CD14-positive monocyte (primary cell): Measurements from ENCODE around the gene RAB20. TPM values are rescaled to one million over a fixed set of nuclear protein-coding genes. Genes with fewer than 3 reads are reported as not detected.

ENCODE experiments used
- DNase-seq, 3 donors: peaks; one replicate each; pipeline ENCODE4 v3.0.0-alpha.2; 2011 to 2022
- H2AFZ ChIP-seq: 2 replicates; pipeline ENCODE4 v1.6.0; 2012; ENCODE audit warnings: mild to moderate bottlenecking, low read depth, low read length, inconsistent platforms; ENCODE audit not compliant: insufficient read depth, poor library complexity, severe bottlenecking
- H3K27ac ChIP-seq, 2 donors: 1 replicate in 1 of 2; 2 replicates in 1 of 2; pipeline ENCODE4 v1.5.1; 2012 to 2013; ENCODE audit warnings: low read length in 2 of 2, control low read depth in 1 of 2, inconsistent platforms in 1 of 2, low read depth in 1 of 2, mild to moderate bottlenecking in 1 of 2
- H3K27me3 ChIP-seq, 2 donors: one replicate each; pipeline versions ENCODE4 v1.6.0 to v1.6.1; 2011 to 2013; ENCODE audit warnings: low read length in 2 of 2; ENCODE audit not compliant: control insufficient read depth in 2 of 2, insufficient read depth in 2 of 2
- H3K36me3 ChIP-seq, 2 donors: replicated peaks in 1 of 2; 1 replicate in 1 of 2; 2 replicates in 1 of 2; pipeline versions ENCODE4 v1.5.1 to v1.6.1; 2012 to 2013; ENCODE audit warnings: low read length in 2 of 2, control low read depth in 1 of 2, inconsistent platforms in 1 of 2, mild to moderate bottlenecking in 1 of 2; ENCODE audit not compliant: insufficient read depth in 2 of 2, control insufficient read depth in 1 of 2
- H3K4me1 ChIP-seq, 2 donors: 1 replicate in 1 of 2; 2 replicates in 1 of 2; pipeline versions ENCODE4 v1.5.1 to v1.6.1; 2012 to 2013; ENCODE audit warnings: low read length in 2 of 2, control low read depth in 1 of 2, inconsistent platforms in 1 of 2, mild to moderate bottlenecking in 1 of 2, moderate library complexity in 1 of 2; ENCODE audit not compliant: insufficient read depth in 2 of 2, control insufficient read depth in 1 of 2
- H3K4me2 ChIP-seq: replicated peaks from 2 replicates; pipeline ENCODE3; 2012; ENCODE audit warnings: low read length, moderate library complexity, mild to moderate bottlenecking; ENCODE audit not compliant: poor library complexity, severe bottlenecking; ENCODE audit errors: extremely low read depth
- H3K4me3 ChIP-seq, 3 experiments: fragments of 200-600 bp in 1 of 3; sonication (generic) in 1 of 3; replicated peaks in 1 of 3; 1 replicate in 2 of 3; 2 replicates in 1 of 3; pipeline ENCODE4 v1.5.1; 2011 to 2013; ENCODE audit warnings: low read length in 3 of 3, mild to moderate bottlenecking in 3 of 3, control low read depth in 2 of 3, low read depth in 2 of 3, inconsistent platforms in 1 of 3, moderate library complexity in 1 of 3
- H3K79me2 ChIP-seq: 2 replicates; pipeline ENCODE4 v1.6.0; 2012; ENCODE audit warnings: mild to moderate bottlenecking, control low read depth, inconsistent platforms, low read length, moderate library complexity; ENCODE audit not compliant: insufficient read depth
- H3K9ac ChIP-seq: 2 replicates; pipeline ENCODE4 v1.6.0; 2017; ENCODE audit warnings: low read length, mild to moderate bottlenecking; ENCODE audit not compliant: insufficient read depth, poor library complexity, severe bottlenecking
- H3K9me3 ChIP-seq, 2 donors: replicated peaks in 1 of 2; 1 replicate in 1 of 2; 2 replicates in 1 of 2; pipeline versions ENCODE4 v1.5.1 to v1.6.1; 2012 to 2013; ENCODE audit warnings: low read length in 2 of 2, control low read depth in 1 of 2; ENCODE audit not compliant: control insufficient read depth in 1 of 2, insufficient read depth in 1 of 2
- H4K20me1 ChIP-seq: 2 replicates; pipeline ENCODE4 v1.6.0; 2012; ENCODE audit warnings: mild to moderate bottlenecking, low read length, control low read depth, moderate library complexity; ENCODE audit not compliant: insufficient read depth
- H3K27ac Mint-ChIP-seq, 7 donors: one replicate each; pipeline ENCODE4 v1.8.0; 2020; ENCODE audit warnings: mild to moderate bottlenecking in 7 of 7, mixed read lengths in 7 of 7, moderate library complexity in 6 of 7, inconsistent platforms in 2 of 7
- H3K27me3 Mint-ChIP-seq, 3 donors: one replicate each; pipeline ENCODE4 v1.8.0; 2021 to 2022; ENCODE audit warnings: low read depth in 3 of 3, mild to moderate bottlenecking in 3 of 3, mixed read lengths in 3 of 3, moderate library complexity in 3 of 3, inconsistent platforms in 1 of 3
- H3K36me3 Mint-ChIP-seq, 2 donors: one replicate each; pipeline ENCODE4 v1.8.0; 2020; ENCODE audit warnings: mixed read lengths in 2 of 2, inconsistent platforms in 1 of 2, mild to moderate bottlenecking in 1 of 2
- H3K4me1 Mint-ChIP-seq: one replicate; pipeline ENCODE4 v1.8.0; 2020; ENCODE audit warnings: mild to moderate bottlenecking, mixed read lengths
- H3K4me3 Mint-ChIP-seq, 2 donors: one replicate each; pipeline ENCODE4 v1.8.0; 2020; ENCODE audit warnings: mild to moderate bottlenecking in 2 of 2, mixed read lengths in 2 of 2, moderate library complexity in 1 of 2
- H3K9me3 Mint-ChIP-seq, 7 donors: one replicate each; pipeline ENCODE4 v1.8.0; 2020 to 2022; ENCODE audit warnings: mixed read lengths in 7 of 7, mild to moderate bottlenecking in 6 of 7, moderate library complexity in 6 of 7, inconsistent platforms in 2 of 7
- CTCF ChIP-seq: fragments of 200-600 bp; IDR thresholded peaks from one replicate; pipeline ENCODE4 v1.8.0; 2022; ENCODE audit warnings: antibody characterized with exemption, mild to moderate bottlenecking
- WGBS: methylation state at CpG from one replicate; pipeline ENCODE4 v1.1.5; 2013; ENCODE audit warnings: missing lambda C conversion rate; ENCODE audit not compliant: insufficient coverage; 5-methylcytosine and 5-hydroxymethylcytosine counted together
- intact Hi-C, 2 donors: fragments of 100-400 bp; cut with micrococcal nuclease; formaldehyde crosslinking; loops; one replicate each; pipeline versions ENCODE4 v1.15.0 to v1.15.1; 2023
- polyA plus RNA-seq, 3 donors: library from polyadenylated mRNA; depleted of rRNA in 1 of 3; unstranded in 2 of 3; stranded (reverse) in 1 of 3; fragments of 300-500 nt in 2 of 3; fragments of >200 nt in 1 of 3; fragmentation: Illumina TruSeq in 2 of 3; gene quantifications; 1 replicate in 2 of 3; 2 replicates in 1 of 3; pipeline ENCODE4 v1.2.3, GENCODE V29; 2012 to 2021

The RAB20 gene
- polyA plus RNA-seq, 3 donors, result 37.8 to 77.5 (median 43.1) TPM

- Histone ChIP-seq H3K79me2 (no peaks in the 10 kb centered on the region), H3K4me2 (no peak overlapping the region), H4K20me1 (no peaks in the 10 kb centered on the region), H3K27me3 (no peaks in the 10 kb centered on the region), H3K9ac (no peak overlapping the region), H2AFZ (no peak overlapping the region), H3K4me3 (no peak overlapping the region), H3K27ac (no peak overlapping the region), H3K9me3 (peaks cover 4 to 7% of the 10 kb centered on the region in 2 donors), H3K36me3 (no peaks in the 10 kb centered on the region), H3K4me1 (peaks cover 9 to 17% of the 10 kb centered on the region in 2 donors)
- no peak for DNase-seq
- no peak overlapping the region for H3K4me3 Mint-ChIP-seq
- no peak for TF ChIP-seq CTCF
- no peaks in the 10 kb centered on the region for H3K27me3 Mint-ChIP-seq
- 96% methylated on average over 10 of the region's 10 CpGs for WGBS
- intact Hi-C loops, result no loop called here
- H3K27ac Mint-ChIP-seq, result no peak overlapping the region
- H3K9me3 Mint-ChIP-seq, result peaks cover 2 to 6% (median 4%) of the 10 kb centered on the region in 7 donors
- no peaks in the 10 kb centered on the region for H3K36me3 Mint-ChIP-seq
- peaks cover 26% of the 10 kb centered on the region for H3K4me1 Mint-ChIP-seq
These were observed 55.9 kb downstream of the RAB20 start for GRCh38 chr13:110505594-110505993.

GRCh38 chr13:110503979-110504499 is 57.5 kb downstream of the RAB20 start:
- no peaks in the 10 kb centered on the region for H3K36me3 ChIP-seq
- no peak for TF ChIP-seq CTCF
- H3K79me2 ChIP-seq, result no peaks in the 10 kb centered on the region
- peaks cover 14% of the 10 kb centered on the region for H3K4me1 Mint-ChIP-seq
- peaks cover 12 to 23% of the 10 kb centered on the region in 2 donors for H3K9me3 ChIP-seq
- no peak for DNase-seq
- H3K27me3 Mint-ChIP-seq, result peaks cover 0 to 3% (median 0%) of the 10 kb centered on the region in 3 donors
- no peak overlapping the region for H2AFZ ChIP-seq
- no peaks in the 10 kb centered on the region for H3K27me3 ChIP-seq
- H3K9ac ChIP-seq, result no peak overlapping the region
- 87% methylated on average over 17 of the region's 18 CpGs for WGBS
- no peak overlapping the region for H3K4me3 Mint-ChIP-seq
- peaks cover 7 to 21% (median 16%) of the 10 kb centered on the region in 7 donors for H3K9me3 Mint-ChIP-seq
- H3K27ac Mint-ChIP-seq, result no peak overlapping the region
- no peak overlapping the region for H3K4me2 ChIP-seq
- H3K4me1 ChIP-seq, result peaks cover 0 to 6% of the 10 kb centered on the region in 2 donors
- no peaks in the 10 kb centered on the region for H4K20me1 ChIP-seq
- intact Hi-C loops, result no loop called here
- H3K4me3 ChIP-seq, result no peak overlapping the region
- no peak overlapping the region for H3K27ac ChIP-seq
- no peaks in the 10 kb centered on the region for H3K36me3 Mint-ChIP-seq
